ENCODE results near the gene NGFR.

Gene NGFR

DNA sequence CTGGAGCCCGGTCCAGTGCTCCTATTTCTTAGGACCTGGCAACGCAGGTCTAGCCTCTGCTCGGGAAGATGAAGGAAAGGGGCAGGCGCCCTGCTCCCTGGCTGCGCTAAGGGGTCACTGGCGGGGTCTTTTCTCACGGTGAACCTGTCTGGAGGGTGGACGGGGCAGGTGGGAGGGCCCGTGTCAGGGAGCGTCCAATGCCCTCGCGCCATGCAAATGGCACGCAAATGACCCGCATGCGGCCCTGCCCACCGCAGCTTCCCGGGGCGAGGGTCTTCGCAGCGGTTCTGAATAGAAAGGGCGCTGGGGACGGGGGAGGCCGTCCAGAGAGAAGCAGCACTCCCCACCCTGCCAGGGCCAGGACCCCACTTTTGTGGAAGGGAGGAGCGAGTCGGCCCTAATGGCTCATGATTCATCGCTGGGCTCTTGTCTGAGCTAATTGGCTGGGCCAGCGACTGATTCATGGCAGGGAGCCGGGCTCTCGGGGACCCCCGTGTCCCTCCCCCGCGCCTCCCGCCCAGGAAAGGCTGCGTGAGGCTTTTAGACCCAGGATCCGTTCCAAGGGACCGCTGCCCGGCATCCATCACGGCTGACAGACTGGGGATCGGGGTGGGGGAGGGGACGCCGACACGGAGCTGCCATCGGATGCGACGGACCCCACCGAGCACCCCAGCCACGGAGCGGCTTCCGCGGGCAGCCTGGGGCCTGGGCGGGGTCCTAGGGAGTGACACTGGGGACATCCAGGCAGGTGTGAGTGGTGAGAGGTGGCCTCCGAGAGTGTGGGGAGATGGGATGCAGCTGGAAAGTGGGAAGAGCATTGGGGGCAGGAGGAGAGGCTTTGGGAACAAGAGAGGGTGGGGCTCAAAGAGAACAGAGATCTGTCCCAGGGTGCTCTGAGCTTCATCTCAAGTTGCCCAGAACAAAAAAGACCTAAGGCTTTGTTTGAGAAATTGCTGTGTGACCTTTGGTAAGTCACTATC, 25.0 kb upstream of the NGFR start:
- DNase-seq = no peak

DNA sequence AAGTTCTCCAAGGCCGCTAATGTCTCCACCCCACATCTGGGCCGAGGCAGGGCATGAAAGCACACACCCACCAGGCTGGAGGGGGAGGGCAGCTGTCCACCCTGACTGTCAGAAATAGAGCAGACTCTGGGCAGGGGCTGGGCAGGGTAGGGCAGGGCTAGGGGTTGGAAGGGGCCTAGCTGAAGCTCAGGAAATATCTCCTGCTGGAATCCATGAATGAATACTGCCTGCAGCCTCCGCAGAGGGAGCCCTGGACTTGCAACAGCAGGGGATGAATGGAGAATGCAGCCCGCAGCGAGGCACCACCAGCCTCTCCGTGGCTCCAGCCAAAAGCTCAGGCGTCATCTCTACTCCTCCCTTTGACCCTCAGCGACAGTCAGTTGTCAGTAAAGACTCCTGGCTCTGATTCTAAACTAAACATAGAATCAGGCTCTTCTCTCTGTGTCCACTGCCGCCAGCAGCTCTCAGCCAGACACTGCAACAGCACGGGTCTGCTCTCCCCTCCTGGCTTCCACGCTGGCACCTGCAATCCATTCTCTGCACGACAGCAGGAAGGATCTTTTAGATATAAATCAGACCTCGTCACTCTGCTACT, 23.9 kb upstream of the NGFR start:
- DNase-seq = no peak

DNA sequence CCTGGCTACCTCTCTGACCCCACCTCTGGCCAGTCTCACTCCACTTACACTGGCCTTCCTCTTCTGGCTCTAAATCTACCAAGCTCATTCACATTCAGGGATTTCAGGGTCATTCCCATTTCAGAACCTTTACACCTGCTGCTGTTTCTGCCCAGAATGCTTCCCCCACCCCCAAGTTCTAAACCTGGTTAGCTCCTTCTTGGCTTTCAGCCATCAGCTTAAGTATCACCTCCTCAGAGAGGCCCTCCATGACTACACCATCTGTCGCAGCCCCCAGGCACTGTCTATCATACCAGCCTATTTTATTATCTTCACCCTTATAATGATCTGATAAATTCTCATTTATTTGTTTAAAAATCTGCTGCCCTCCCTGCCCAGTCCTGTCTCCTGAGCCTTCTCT, 23.3 kb upstream of the NGFR start:
- no peak for DNase-seq

DNA sequence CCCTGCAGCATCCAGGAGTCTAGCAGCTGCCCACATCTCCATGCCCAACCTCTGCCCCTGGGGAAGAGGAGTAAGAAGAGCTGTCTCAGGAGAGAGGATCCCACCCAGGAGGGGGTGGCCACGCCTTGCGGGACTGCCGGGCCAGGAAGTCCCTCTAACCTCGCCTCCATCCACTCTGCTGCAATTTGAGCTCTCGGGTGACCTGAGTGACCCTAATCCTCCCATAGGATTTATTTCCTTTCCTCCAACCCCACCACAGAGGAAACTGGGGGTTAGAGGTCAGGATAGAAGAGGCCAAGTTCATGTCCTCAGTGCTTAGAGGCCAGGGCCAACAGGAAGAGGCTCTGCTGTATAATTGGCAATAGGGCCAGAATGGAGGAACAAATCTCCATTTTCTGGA, 22.6 kb upstream of the NGFR start:
- DNase-seq = no peak

GRCh38 chr17:49473900-49474751, 21.0 kb upstream of the NGFR start:
- no peak for DNase-seq

DNA sequence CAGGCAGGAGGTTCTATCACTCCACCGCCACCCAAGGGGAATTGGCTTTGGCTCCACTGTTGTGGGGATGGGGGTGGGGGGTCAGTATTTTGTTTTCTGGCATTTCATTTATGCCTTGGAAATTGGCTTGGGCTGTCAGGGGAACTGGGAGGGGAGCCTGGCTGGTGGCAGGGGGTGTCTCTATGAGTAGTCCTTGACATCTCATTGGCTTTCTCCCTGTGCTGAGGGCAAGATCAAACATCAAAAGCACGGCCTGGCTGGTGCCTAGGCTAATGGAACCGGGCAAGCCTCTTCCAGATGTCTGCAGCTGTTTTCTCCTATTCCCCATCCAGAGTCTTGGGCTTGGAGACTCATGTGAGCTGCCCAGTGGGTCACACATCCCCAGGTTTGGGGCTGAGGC, 17.4 kb upstream of the NGFR start:
- DNase-seq = no peak

- no peak for DNase-seq
These were observed 14.1 kb upstream of the NGFR start for GRCh38 chr17:49480836-49481615.

DNA sequence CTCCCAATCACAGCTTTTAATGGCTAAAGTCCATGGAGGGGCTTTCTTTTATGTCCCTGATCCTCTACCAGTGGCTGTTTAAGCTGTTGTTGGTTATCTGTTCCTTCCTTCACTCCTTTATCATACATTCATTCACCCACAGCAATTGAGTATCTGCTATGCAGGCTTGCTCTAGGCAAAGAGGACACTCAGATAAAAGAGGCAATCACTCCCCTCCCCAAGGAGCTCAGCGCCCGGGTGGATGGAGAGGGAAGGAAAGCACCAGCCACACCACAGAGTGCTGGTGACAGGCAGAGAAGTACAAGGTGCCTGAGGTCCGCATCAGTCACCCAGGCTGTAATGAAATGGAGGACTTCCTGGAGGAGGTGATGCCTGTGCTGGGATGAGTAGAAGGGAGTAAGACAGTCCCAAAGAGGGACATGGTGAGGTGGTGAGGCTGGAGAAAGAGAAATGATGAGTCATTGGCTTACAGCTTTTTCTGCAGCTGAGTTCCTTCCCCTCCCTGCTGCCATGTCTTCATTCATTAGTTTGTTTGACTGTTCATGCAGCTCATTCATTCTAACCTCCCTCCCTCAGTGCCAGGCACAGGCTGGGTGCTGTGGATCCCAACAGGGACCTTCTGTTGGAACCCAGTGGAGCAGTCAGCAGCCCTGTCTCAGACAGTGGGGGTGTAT, 12.8 kb upstream of the NGFR start:
- DNase-seq = no peak

DNA sequence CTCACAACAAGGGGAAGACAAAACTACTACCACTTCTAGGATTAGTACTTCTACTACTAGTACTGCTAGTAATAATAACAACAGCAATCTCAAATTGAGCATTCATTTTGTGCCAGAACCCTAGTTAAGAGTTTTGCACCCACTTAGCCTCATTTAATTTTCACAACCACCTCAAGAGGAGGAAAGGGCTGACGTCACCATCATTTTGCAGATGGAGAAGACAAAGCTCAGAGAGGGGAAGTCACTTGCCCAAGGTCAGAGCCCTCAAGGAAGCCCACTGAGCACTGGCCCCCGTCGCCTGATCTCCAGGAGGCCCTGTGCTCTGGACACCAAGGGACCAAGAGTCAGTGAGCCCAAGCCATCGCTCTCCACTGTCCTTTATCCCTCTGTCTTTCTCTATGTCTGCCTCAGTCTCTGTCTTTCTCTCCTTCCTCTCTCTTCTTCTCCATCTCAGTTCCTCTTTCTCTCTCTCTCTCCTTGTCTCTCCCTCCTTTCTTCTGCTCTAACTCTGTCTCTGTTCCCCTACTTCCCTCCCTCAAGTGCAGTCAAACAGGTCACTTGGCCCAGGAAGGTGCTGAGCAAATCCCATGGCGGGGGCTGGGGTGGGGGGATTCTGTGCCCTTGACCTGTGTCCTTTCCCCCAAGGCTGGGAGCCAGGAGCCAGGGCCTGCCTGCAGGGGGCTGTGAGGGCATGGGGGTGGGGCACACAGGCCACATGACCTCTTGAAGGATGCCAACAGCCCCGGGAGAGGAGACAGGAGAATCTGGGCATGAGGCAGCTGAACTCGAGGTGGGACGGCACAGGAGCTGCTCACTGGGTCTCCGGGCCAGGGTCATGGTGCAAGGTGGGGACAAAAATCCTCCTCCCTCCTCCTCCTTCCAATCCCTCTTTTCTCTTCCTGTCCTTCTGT, 11.2 kb upstream of the NGFR start:
- no peak for DNase-seq

DNA sequence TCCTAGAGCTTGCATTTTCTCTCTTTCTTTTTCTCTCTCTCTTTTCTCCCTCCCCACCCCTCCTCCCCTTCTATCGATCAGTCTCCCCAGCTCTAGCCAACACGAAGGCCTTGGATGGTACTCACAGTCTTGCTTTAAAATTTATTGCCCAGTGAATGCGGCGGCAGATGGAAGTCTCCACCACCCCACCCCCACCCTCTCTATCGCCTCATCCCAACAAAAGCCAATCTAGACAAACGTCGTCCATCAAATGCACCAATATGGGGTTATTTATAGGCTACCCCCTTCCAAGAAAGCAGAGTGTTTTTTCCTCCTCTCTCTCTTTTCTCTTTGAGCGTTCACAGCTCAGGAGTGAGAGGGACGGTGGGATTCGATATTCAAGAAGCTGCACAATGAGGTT, 10.5 kb upstream of the NGFR start:
- no peak for DNase-seq

GRCh38 chr17:49486012-49486641, 9.0 kb upstream of the NGFR start:
- DNase-seq = no peak

DNA sequence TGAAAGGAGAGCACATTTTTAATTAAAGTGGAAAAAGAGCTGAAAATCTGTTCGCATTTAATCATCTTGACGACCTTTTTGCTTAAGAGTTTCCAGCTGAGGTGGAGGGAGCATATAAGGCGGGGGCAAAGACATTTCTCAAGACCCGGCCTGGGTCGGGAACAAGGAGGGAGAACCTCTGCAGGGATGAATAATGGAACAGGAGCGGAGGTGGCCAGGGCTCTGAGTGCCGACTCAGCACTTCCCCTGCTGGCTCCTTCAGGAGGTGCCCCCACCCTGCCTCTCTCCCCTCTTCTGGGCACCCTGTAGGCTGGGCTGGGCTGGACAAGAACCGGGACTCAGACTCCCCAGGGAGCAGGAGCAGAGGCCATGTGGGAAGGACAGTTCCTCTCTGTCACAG, 7.9 kb upstream of the NGFR start:
- DNase-seq = no peak

GRCh38 chr17:49488612-49489011, 6.5 kb upstream of the NGFR start:
- DNase-seq = no peak

- DNase-seq = no peak
These were observed 5.7 kb upstream of the NGFR start for GRCh38 chr17:49489348-49489747.

- DNase-seq = no peak
These were observed 4.8 kb upstream of the NGFR start for GRCh38 chr17:49490276-49490675.

- DNase-seq = no peak
These were observed 3.8 kb upstream of the NGFR start for GRCh38 chr17:49491192-49491769.

DNA sequence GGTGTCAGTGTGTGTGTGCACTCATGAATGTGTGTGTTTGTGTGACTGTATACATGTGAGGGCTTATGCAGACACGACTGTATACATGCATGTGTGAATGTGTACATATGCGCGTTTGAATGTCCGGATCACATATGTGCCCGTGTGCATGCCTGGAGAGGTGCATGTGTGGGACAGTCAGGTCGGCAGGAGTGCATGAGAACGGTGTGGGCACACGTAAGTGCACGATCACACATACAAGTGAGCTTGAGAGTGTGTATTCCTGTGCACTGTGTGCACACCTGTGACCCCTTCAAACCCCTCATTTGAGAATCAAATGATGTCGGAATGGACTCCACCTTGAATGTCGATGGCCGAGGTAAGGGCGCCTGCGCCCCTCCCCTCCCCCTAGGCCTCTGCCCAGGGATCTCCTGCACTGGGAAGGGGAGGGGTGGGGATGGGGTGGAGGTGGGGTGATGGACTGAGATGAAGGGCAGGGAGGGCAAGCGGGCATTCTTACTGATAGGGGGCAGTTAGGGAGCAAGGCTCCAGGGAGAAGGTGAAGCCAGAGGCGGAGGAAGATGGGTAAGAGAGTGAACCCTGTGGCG, 601 bp upstream of the NGFR start:
- DNase-seq = no peak

DNA sequence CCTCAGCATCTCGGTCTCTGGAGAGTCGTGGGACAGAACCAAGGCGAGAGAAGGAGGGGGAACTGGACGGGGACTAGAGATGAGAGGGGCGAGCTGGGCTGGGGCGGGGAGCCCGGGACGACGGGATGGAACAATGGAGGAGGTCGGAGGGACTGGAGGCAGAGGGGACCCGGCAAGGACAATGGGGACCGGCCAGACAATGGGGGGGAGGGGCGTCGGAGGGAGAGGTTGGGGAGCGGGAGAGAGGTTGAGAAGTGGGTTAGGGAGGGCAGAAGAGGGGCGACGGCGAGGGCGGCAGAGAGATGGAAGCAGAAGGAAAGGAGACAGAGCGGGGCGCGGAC, 719 bp downstream of the NGFR start:
- no peak for DNase-seq

DNA sequence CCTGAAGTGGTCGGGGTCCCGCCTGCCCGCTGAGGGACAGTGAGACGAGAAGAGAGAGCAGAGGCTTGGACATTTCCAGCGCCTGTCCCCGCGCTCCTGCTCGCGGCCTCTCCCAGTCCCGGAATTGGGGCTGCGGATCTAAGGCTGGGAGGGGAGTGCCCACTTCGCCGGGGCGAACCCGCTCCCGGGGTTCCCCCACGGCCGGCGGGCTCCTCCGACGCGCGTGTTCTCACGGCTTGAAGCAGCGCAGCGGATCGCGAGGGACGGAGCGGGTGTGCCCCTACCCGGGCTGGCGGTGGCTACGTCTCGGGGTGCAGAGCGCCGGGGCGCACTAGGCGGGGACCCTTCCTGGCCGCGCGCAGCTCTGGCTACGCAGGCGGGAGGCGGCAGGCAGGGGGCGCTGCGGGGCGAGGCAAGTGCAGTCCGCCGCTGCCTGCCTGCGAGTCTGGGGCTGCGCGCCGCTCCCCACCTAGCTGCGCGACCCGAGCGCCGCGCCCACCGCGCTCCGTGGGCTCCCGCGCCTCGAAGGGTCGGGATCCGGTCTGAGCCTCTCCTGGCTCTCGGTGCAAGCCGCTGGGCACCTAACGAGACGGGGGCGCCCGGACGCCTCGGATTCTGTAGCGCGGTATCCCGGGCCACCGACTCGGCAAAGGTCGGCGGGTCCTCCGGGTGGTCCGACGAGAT, 1.2 kb downstream of the NGFR start:
- no peak for DNase-seq

DNA sequence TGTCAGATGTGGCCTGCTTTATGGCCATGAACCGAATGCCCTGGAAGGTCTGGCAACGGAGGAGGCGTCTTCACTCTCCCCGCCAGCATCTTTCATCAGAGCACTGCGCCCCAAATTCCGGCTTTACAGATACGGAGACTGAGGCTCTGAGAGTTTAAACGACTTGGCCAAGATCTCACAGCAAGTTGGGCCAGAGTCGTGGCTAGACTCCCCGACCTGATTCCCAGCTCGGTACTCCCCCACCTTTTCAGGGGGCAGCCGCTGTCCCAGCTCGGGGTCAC, 1.7 kb downstream of the NGFR start:
- DNase-seq = no peak

Measured in NK-92 treated with Interleukin-12 subunit alpha and Interleukin-12 subunit beta, amount 100 ng/mL, for 24 hours (cell line).